ENCODE data around the gene ORM1.
"Not testable (repeated sequence)": the region's sequence is repeated elsewhere in the genome, so short reads cannot be mapped to it uniquely, and the experiment has no call there.

Gene ORM1

GRCh38 chr9:114308361-114308950, 14.4 kb upstream of the ORM1 start:
- DNase-seq (ENCODE audit: low read depth in 2 of 2) = no peak

GRCh38 chr9:114309096-114309495, 13.8 kb upstream of the ORM1 start:
- no peak for DNase-seq (ENCODE audit: low read depth in 2 of 2)

GRCh38 chr9:114310471-114311450, 12.1 kb upstream of the ORM1 start:
- no peak for DNase-seq (ENCODE audit: low read depth in 2 of 2)

GRCh38 chr9:114311571-114312512, 11.1 kb upstream of the ORM1 start:
- no peak for DNase-seq (ENCODE audit: low read depth in 2 of 2)

GRCh38 chr9:114312513-114312875, 10.4 kb upstream of the ORM1 start:
- no peak for DNase-seq (ENCODE audit: low read depth in 2 of 2)

- DNase-seq (ENCODE audit: low read depth in 2 of 2) = no peak
These were observed 9.7 kb upstream of the ORM1 start for GRCh38 chr9:114313186-114313585.

GRCh38 chr9:114314256-114314867, 8.5 kb upstream of the ORM1 start:
- no peak for DNase-seq (ENCODE audit: low read depth in 2 of 2)

- no peak for DNase-seq (ENCODE audit: low read depth in 2 of 2)
These were observed 7.8 kb upstream of the ORM1 start for GRCh38 chr9:114314881-114315722.

GRCh38 chr9:114315723-114316363, 7.1 kb upstream of the ORM1 start:
- no peak for DNase-seq (ENCODE audit: low read depth in 2 of 2)

- DNase-seq (ENCODE audit: low read depth in 2 of 2) = no peak
These were observed 6.2 kb upstream of the ORM1 start for GRCh38 chr9:114316605-114317230.

GRCh38 chr9:114317665-114318357, 5.1 kb upstream of the ORM1 start:
- DNase-seq (ENCODE audit: low read depth in 2 of 2) = no peak

GRCh38 chr9:114318416-114318815, 4.5 kb upstream of the ORM1 start:
- no peak for DNase-seq (ENCODE audit: low read depth in 2 of 2)

- DNase-seq (ENCODE audit: low read depth in 2 of 2) = no peak
These were observed 3.8 kb upstream of the ORM1 start for GRCh38 chr9:114319147-114319546.

GRCh38 chr9:114320710-114321109, 2.2 kb upstream of the ORM1 start:
- not testable (repeated sequence) for DNase-seq (ENCODE audit: low read depth in 2 of 2)

GRCh38 chr9:114321759-114322158, 1.1 kb upstream of the ORM1 start:
- DNase-seq (ENCODE audit: low read depth in 2 of 2) = no peak

GRCh38 chr9:114322160-114322818, 609 bp upstream of the ORM1 start:
- not testable (repeated sequence) for DNase-seq (ENCODE audit: low read depth in 2 of 2)

GRCh38 chr9:114323849-114324248, 951 bp downstream of the ORM1 start:
- not testable (repeated sequence) for DNase-seq (ENCODE audit: low read depth in 2 of 2)

- DNase-seq (ENCODE audit: low read depth in 2 of 2) = no peak
These were observed 1.6 kb downstream of the ORM1 start for GRCh38 chr9:114324492-114324891.

GRCh38 chr9:114324965-114325364, 2.1 kb downstream of the ORM1 start:
- not testable (repeated sequence) for DNase-seq (ENCODE audit: low read depth in 2 of 2)

All from activated CD8-positive, alpha-beta memory T cell treated with anti-CD3 and anti-CD28 coated beads for 4 hours (primary cell).